Chondrocyte (in vitro differentiated cells): Measurements from ENCODE around the gene WDR76. TPM values are rescaled to one million over a fixed set of nuclear protein-coding genes. Genes with fewer than 3 reads are reported as not detected.
A peak's percentile ranks its signal among the peaks of the same experiment; 100 is the strongest.
"Not testable (repeated sequence)": the region's sequence is repeated elsewhere in the genome, so short reads cannot be mapped to it uniquely, and the experiment has no call there.

ENCODE experiments used
- DNase-seq: peaks from one replicate; pipeline ENCODE4 v3.0.0; 2021; ENCODE audit warnings: mixed read lengths, low spot score
- H3K27ac Mint-ChIP-seq: one replicate; pipeline ENCODE4 v1.8.0; 2021; ENCODE audit warnings: mild to moderate bottlenecking, moderate library complexity, mixed read lengths; ENCODE audit not compliant: unreplicated experiment
- H3K27me3 Mint-ChIP-seq: 2 replicates; pipeline ENCODE4 v1.8.0; 2021; ENCODE audit warnings: low read depth, mixed read lengths
- H3K36me3 Mint-ChIP-seq: 2 replicates; pipeline ENCODE4 v1.8.0; 2021; ENCODE audit warnings: low read depth, mixed read lengths
- H3K4me1 Mint-ChIP-seq: 2 replicates; pipeline ENCODE4 v1.8.0; 2021; ENCODE audit warnings: low read depth, mild to moderate bottlenecking, mixed read lengths
- H3K4me3 Mint-ChIP-seq: one replicate; pipeline ENCODE4 v1.8.0; 2021; ENCODE audit warnings: mild to moderate bottlenecking, moderate library complexity, mixed read lengths; ENCODE audit not compliant: unreplicated experiment
- H3K9me3 Mint-ChIP-seq: 2 replicates; pipeline ENCODE4 v1.8.0; 2021; ENCODE audit warnings: low read depth, mixed read lengths
- total RNA-seq: library from RNA; stranded (reverse); gene quantifications from 3 replicates; pipeline ENCODE4 v1.2.1, GENCODE V29; 2021
- TF ChIP-seq, protein P1 (sequence below): fragments of 200-600 bp; sonication (generic); IDR thresholded peaks from 2 replicates; pipeline ENCODE4 v1.5.0; 2021; ENCODE audit warnings: antibody characterized with exemption, mild to moderate bottlenecking, moderate library complexity

Gene WDR76
- total RNA-seq, 1 donor from 2014 or later, result 6.1 TPM

DNA sequence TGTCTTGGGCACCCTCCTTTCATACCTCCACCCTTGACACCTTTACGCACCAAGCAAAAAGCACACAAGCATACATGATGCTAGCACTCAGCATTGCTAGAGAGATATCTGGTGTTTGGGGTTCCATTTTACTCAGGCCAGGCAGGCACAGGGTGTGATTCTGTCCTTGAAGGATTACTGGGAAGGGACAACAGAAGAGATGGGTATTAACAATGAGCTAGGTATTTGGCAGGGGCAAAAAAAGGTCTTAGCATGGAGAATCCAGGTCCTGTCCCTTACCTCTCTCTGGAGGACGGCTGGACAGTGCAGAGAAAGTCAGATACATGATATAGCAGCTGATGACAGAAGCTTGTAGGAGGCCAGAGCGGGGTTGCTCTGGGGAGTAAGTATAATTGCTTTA, 30.2 kb upstream of the WDR76 start:
- Mint-ChIP-seq H3K36me3 (peaks cover 26% of the 10 kb centered on the region), H3K27ac (peak overlapping the region; percentile 97), H3K27me3 (no peaks in the 10 kb centered on the region), H3K4me3 (no peak overlapping the region), H3K4me1 (peaks cover 75% of the 10 kb centered on the region), H3K9me3 (no peaks in the 10 kb centered on the region)
- TF ChIP-seq, protein P1, sequence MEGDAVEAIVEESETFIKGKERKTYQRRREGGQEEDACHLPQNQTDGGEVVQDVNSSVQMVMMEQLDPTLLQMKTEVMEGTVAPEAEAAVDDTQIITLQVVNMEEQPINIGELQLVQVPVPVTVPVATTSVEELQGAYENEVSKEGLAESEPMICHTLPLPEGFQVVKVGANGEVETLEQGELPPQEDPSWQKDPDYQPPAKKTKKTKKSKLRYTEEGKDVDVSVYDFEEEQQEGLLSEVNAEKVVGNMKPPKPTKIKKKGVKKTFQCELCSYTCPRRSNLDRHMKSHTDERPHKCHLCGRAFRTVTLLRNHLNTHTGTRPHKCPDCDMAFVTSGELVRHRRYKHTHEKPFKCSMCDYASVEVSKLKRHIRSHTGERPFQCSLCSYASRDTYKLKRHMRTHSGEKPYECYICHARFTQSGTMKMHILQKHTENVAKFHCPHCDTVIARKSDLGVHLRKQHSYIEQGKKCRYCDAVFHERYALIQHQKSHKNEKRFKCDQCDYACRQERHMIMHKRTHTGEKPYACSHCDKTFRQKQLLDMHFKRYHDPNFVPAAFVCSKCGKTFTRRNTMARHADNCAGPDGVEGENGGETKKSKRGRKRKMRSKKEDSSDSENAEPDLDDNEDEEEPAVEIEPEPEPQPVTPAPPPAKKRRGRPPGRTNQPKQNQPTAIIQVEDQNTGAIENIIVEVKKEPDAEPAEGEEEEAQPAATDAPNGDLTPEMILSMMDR, result no peak
- DNase-seq, result no peak

DNA sequence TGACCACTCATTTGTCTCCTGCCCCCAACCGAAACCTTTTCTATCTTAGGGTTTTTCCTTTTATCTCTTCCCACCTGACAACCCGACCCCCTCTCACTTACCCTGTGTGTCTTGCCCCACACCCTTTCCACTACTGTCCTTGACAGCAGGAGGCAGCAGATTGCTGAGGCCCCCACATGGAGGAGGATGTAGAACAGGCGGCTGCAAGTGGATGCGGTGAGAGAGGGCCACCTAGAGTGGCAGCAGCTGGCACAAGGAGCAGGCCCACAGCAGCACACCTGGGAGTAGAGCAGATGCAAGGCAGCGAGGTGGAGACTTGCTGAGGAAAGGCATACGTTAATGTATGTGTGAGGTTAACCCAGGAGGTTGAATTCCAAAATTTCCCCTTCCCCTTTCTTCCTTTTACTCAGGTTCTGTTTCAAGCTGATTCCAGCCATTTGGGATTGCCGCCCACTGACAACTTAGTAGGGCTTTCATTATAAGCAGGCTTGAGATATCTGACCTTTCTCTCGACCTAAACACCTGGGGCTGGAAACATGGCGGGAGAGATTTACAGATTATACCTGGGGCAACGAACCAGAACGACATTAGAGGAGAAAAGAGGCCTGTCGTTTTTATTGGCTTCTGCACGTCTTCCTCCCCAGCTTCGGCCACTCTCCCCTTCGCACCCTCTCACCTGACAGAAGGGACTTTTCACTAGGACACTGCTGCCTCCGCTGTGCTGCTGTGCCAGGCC, 27.4 kb upstream of the WDR76 start:
- TF ChIP-seq, protein P1, result no peak
- Mint-ChIP-seq H3K4me1 (peaks cover 63% of the 10 kb centered on the region), H3K27ac (peak overlapping the region; percentile 99), H3K36me3 (peaks cover 17% of the 10 kb centered on the region), H3K4me3 (no peak overlapping the region), H3K9me3 (no peaks in the 10 kb centered on the region), H3K27me3 (no peaks in the 10 kb centered on the region)
- no peak for DNase-seq

DNA sequence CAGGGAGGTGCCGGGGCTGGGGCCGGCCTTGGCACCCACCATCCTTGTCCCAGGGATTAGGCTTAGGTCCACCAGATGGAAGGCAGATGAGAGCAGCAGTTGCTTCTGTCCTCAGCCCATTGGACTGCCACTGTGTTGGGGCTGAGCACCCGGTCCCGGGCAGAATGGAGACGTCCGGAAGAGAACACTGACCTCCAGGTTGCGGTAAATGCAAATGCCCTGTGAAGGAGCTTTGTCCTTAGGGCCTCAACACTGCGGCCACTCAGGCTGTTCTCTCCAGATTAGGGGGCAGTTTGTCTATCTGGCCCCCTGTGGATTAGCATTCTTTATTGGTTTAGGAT, 26.9 kb upstream of the WDR76 start, which contains the start of gene SERINC4:
Gene SERINC4, minus strand, starts transcription at position 276 of the 341 bp plus-strand sequence. Its CDS starts 234 bp downstream, at position 42.
- DNase-seq, result no peak
- TF ChIP-seq, protein P1, result no peak
- Mint-ChIP-seq H3K4me3 (peak within 1 kb of the TSS; percentile 99), H3K27ac (peak within 1 kb of the TSS; percentile 99), H3K27me3 (no peaks in the 10 kb centered on the region), H3K36me3 (peaks cover 14% of the 10 kb centered on the region), H3K9me3 (no peaks in the 10 kb centered on the region), H3K4me1 (peaks cover 58% of the 10 kb centered on the region)

DNA sequence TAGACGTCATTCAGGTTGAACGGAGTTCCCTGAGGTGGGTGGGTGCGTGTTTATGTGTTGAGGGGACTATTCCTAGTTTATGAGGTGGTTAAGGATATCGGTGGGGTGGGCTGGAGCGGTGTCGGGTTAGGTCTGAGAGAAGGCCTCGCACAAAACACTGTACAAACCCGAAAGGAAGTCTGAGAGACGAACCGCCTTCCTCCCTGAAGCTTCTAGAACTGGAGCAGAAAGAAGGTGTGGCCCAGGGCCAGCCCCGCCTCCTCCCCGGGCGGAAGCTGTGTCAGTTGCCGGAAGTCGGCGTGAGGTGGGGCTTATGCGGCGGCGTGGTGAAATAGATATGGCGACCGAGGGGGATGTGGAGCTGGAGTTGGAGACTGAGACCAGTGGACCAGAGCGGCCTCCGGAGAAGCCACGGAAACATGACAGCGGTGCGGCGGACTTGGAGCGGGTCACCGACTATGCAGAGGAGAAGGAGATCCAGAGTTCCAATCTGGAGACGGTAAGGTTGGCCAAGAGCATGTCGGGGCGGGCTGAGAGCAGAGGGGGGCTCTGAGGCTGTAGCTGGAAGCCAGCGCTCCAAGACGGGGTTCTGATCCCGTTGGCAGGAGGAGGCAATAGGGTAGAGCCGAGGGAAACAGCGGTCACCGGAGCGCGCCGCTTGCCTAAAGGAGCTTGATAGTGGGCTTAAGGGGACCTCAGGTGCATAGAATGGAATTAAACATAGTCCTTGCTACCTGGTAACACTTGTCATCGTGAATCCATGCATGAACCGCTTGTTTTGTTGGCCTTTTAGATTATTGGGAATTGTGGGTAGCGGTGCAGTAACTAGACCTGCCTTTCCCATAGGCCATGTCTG, 26.3 kb upstream of the WDR76 start, which contains the start of gene HYPK:
Gene HYPK, plus strand, starts transcription at position 314 of the 856 bp plus-strand sequence. Its CDS starts 24 bp downstream, at position 338.
- DNase-seq, result peak; percentile 97
- Mint-ChIP-seq H3K36me3 (peaks cover 16% of the 10 kb centered on the region), H3K27ac (peak within 1 kb of the TSS; percentile 99), H3K4me1 (peaks cover 52% of the 10 kb centered on the region), H3K4me3 (peak within 1 kb of the TSS; percentile 99), H3K27me3 (no peaks in the 10 kb centered on the region), H3K9me3 (no peaks in the 10 kb centered on the region)
- TF ChIP-seq, protein P1, result no peak

DNA sequence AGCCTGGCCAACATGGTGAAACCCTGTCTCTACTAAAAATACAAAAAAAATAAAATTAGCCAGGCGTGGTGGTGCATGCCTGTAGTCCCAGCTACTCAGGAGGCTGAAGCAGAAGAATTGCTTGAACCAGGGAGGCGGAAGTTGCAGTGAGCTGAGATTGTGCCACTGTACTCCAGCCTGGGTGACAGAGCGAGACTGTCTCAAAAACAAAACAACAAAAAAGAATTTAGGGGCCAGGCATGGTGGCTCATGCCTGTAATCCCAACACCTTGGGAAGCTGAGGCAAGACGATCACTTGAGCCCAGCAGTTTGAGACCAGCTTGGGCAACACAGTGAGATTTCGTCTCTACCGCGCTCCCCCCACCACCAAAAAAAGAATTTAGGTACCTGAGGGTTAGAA, 24.1 kb upstream of the WDR76 start:
- not testable (repeated sequence) for H3K27me3 Mint-ChIP-seq, H3K27ac Mint-ChIP-seq, H3K9me3 Mint-ChIP-seq, DNase-seq, H3K4me3 Mint-ChIP-seq
- peaks cover 30% of the 10 kb centered on the region for H3K36me3 Mint-ChIP-seq
- peaks cover 31% of the 10 kb centered on the region for H3K4me1 Mint-ChIP-seq
